Medulla oblongata (tissue), 1 donor: ENCODE measurements around the gene PCDH15.
A peak's percentile ranks its signal among the peaks of the same experiment; 100 is the strongest.

Experiments used
- DNase-seq: peaks from one replicate; pipeline ENCODE4 v3.0.0-alpha.2; 2015; ENCODE audit errors: extremely low spot score

The PCDH15 gene

GRCh38 chr10:54130394-54130793 is 670.6 kb downstream of the PCDH15 start:
- DNase-seq = no peak

GRCh38 chr10:54125098-54125747 is 675.8 kb downstream of the PCDH15 start:
- no peak for DNase-seq

GRCh38 chr10:54124209-54124885 is 676.7 kb downstream of the PCDH15 start:
- DNase-seq = no peak

GRCh38 chr10:54120806-54121205 is 680.2 kb downstream of the PCDH15 start:
- no peak for DNase-seq

GRCh38 chr10:54108961-54109360 is 692.1 kb downstream of the PCDH15 start:
- no peak for DNase-seq

GRCh38 chr10:54096892-54097291 is 704.1 kb downstream of the PCDH15 start:
- no peak for DNase-seq

- no peak for DNase-seq
These were observed 706.7 kb downstream of the PCDH15 start for GRCh38 chr10:54094321-54094720.

GRCh38 chr10:54091237-54091636 is 709.8 kb downstream of the PCDH15 start:
- DNase-seq = no peak

GRCh38 chr10:54081950-54082349 is 719.1 kb downstream of the PCDH15 start:
- no peak for DNase-seq

GRCh38 chr10:54067361-54067760 is 733.7 kb downstream of the PCDH15 start:
- DNase-seq = no peak

GRCh38 chr10:54066646-54067045 is 734.4 kb downstream of the PCDH15 start:
- DNase-seq = no peak

GRCh38 chr10:54065106-54065505 is 735.9 kb downstream of the PCDH15 start:
- no peak for DNase-seq

- DNase-seq = no peak
These were observed 736.8 kb downstream of the PCDH15 start for GRCh38 chr10:54064215-54064614.

GRCh38 chr10:54063514-54063913 is 737.5 kb downstream of the PCDH15 start:
- DNase-seq = no peak

GRCh38 chr10:54060572-54060971 is 740.5 kb downstream of the PCDH15 start:
- no peak for DNase-seq

GRCh38 chr10:54057357-54057756 is 743.7 kb downstream of the PCDH15 start:
- no peak for DNase-seq

GRCh38 chr10:54026340-54026739 is 774.7 kb downstream of the PCDH15 start:
- no peak for DNase-seq

- no peak for DNase-seq
These were observed 789.9 kb downstream of the PCDH15 start for GRCh38 chr10:54011117-54011516.

- DNase-seq = no peak
These were observed 790.6 kb downstream of the PCDH15 start for GRCh38 chr10:54010337-54010933.

GRCh38 chr10:54009672-54010071 is 791.4 kb downstream of the PCDH15 start:
- DNase-seq = no peak

GRCh38 chr10:54002077-54002476 is 799.0 kb downstream of the PCDH15 start:
- no peak for DNase-seq

GRCh38 chr10:53997953-53998352 is 803.1 kb downstream of the PCDH15 start:
- DNase-seq = peak; percentile 48

GRCh38 chr10:53990799-53991238 is 810.2 kb downstream of the PCDH15 start:
- no peak for DNase-seq
